ENCODE results near the gene DNTT.
A peak's percentile ranks its signal among the peaks of the same experiment; 100 is the strongest.

Gene DNTT

GRCh38 chr10:96311180-96311715 lies 7.0 kb downstream of the DNTT start:
- DNase-seq, result no peak

- DNase-seq, result no peak
These were observed 9.1 kb downstream of the DNTT start for GRCh38 chr10:96313344-96313743.

DNA sequence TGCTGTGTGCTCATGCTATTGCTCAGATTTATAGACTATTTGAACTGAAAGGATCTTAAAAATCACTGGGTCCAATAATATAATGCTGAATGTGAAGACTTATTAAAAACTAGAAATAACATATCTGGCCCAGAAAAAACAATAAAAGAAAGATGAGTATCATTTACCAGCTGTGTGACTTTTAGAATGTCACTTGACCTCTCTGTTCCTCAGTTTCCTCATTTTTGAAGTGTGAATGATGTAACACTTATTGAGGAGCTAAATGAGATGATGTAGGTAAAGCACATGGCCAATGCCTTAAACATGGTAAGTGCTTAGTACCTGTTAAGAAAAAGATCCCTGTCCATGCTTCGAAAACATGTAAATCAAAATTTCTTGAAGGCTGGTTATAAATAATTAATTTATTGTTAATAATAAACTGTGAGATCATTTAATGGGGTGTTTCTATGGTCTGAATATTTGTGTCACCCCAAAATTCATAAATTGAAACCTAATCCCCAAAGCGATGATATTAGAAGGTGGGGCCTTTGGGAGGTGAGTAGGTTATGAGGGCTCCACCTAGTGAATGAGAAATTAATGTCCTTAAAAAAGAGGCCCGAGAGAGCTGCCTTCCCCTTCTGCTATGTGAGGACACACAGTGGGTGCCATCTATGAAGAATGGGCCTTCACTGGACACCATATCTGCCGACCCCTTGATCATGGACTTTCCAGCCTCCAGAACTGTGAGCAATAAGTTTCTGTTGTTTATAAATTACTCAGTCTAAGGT lies 13.0 kb downstream of the DNTT start:
- DNase-seq, result no peak

DNA sequence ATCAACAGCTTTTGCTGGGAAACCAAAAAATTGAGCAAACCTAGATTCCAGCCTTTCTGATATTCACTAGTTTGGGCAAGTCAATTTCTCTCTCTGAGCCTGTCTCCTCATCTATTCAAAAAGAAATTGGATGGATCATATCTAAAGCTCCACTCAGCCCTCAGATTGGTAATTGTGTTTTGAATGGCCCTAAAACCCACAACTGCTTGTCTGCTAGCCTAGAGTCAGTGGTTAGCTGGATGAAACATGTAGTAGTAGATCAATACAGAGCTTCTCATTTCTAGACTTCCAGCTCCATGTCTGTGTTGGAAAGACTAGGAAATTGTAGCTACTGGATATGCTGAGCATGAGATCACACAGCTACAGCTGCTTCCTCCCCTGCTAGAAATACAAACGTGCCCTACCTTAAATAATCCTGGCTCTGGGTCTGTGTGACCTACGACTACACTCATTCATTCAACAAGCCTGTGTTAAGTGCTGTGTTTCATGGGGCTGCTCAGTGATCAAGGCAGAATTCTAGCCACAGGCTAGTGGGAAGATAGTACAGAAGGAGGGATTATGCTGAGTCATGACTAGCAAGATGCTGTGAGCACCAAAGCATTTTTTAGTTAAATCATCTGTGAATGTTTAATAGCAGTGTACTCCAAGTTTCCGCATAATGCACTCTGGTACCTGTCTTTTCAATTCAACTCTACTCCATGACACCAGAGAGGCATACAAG lies 15.7 kb downstream of the DNTT start:
- no peak for DNase-seq

- no peak for DNase-seq
These were observed 17.6 kb downstream of the DNTT start for GRCh38 chr10:96321822-96322221.

DNA sequence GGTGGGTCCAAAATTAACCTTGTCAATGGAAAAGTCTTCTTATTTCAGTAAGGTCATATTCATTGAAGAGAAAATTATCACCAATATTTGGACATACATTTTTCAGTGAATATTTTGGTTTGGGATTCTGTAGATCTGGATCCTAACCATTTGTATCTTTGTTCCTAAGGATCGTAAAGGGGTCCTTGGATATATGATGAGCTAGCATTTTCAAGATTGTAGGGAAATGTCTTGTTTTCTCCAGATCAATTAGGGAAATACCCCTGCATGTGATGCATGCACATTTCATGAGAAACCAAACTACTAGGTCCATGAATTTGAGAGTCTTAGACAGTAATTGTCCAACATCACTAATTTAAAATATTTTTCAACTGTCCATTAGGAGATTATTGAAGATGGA lies 18.0 kb downstream of the DNTT start:
- DNase-seq, result no peak

DNA sequence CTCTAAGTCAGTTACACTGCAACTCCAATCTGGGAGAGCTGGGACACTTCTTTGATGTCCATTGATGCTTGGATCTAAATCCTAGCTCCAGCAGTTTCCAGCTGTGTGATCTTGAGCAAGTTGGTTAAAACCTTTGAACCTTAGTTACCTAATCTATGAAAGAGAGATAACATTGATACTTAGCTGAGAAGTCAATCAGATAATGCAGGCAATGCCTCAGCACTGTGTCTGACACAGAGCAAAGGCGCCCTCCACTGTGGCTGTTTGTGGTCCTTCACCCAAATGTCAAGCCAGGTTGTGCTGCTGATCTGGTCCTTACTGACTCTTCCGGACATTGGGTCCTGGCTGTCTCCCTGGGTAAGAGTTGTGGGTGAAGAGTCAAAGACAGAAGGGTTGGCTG lies 20.2 kb downstream of the DNTT start:
- DNase-seq, result no peak

DNA sequence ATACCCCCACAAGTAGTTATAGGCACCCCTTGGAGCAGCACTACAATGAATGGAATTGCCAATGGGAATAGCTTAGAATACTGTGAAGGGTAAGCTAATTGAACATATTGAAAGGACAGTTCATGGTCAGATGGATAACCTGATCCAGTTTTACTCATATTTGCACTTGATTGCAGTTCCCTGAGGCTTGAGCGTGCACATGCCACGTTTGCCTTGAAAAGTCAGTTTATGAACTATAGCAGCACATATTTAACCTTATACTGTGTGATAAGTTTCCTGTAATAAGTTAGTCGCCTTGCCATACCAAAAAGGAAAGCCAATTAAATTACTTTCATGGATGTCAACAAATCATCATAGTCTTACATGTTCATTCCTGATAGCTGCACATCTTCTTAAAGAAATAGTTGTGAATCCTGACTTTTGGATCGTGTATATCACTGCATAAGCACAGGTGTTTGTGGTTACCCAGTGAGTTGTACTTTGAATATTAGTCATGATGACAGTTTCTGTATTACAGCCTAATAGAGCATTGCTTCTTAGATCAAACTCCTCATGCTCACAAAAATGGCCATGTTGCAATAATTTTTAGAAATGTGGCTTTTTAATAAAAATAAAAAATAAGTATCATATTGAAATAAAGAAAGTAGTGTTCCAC lies 21.6 kb downstream of the DNTT start:
- no peak for DNase-seq

- no peak for DNase-seq
These were observed 23.2 kb downstream of the DNTT start for GRCh38 chr10:96327462-96327861.

DNA sequence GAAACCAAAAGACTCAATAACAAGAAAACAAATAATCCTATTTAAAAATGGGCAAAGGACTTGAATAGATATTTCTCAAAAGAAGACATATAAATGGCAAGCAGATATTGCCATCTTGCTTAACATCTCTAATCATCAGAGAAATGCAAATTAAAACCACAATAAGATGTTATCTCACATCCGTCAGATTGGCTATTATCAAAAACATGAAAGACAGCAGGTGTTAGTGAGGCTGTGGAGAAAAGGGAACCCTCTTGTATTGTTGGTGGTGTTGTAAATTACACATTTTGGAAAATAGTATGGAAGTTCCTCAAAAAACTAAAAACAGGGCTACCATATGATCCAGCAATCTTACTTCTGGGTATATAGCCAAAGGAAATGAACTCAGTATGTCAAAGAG lies 28.9 kb downstream of the DNTT start:
- DNase-seq, result no peak

DNA sequence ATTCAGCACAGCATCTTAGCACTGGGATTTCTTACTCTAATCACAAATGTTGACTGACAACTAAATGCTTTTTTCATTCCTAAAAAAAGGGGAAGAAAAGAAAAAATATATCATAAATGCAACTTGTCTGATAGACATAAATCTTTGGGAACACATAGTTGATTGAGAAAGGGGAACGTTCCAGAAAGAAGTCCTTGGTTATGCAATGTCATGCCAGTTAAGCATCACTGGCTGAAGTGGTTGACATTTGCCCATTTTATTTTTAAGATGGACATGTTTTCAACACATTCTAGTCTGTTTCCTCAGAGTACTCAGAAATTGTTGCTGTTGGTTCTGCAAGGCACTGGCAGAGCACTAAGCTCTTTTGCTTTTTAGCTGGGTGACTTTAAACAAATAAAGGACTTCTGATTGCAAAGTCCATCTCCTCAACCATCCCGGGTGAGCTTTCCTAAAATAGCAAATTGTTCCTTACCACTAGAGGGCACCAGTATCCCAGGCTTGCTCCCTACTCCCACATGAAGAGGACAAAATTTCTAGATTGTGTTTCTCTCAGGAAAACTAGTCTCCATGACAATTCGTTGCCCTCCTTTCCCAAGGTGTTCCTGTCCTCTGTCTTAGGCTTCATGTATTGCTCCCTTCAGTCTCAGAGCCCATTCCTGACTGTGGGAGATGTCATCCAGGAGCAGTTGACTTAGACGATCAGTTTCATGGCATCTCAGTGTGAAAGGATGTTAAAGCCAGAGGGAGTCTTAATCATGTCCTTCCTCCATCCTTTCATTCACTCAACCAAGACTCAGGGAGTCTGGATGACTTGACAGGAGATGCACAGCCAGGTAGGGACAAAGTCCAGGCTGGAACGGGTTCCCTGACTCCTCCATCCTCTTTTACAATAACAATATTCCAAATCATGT lies 30.6 kb downstream of the DNTT start:
- DNase-seq, result no peak

DNA sequence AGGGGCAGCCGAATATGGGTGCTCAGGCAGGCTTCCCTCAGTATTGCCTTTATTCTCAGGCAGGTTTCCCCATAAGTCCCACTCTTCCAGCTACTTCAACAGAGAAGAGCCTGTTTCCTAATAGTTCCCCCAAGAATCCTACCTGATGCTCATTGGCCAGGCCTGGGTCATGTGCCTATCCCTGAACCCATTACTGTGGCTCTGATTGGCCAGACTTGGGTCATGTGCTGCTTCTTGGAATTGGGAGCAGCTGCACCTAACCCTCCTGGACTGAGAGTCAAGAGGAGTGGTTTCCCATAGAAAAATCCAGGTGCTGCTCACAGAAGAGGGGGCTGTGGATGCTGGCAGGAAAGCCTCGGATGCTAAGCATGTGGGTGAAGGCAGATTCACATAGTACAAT lies 32.9 kb downstream of the DNTT start:
- no peak for DNase-seq

- DNase-seq, result no peak
These were observed 34.2 kb downstream of the DNTT start for GRCh38 chr10:96338279-96338925.

DNA sequence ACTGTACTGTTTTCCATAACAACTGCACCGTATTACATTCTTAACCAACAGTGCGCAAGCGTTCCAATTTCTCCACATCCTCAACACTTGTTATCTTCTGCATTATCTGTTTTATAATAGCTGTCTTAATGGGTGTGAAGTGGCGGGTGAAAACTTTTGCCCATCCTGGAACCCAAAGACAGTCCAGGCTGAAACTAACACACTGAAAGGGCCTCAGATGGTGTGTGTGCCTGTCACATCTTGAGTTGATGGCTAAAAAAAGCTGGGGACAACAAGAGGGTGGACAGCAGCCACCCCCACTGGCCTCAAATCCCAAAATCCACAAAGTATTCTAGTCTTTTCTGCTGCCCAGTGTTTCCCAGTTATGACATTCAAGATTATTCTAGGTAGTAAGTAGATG lies 35.1 kb downstream of the DNTT start:
- DNase-seq, result no peak

DNA sequence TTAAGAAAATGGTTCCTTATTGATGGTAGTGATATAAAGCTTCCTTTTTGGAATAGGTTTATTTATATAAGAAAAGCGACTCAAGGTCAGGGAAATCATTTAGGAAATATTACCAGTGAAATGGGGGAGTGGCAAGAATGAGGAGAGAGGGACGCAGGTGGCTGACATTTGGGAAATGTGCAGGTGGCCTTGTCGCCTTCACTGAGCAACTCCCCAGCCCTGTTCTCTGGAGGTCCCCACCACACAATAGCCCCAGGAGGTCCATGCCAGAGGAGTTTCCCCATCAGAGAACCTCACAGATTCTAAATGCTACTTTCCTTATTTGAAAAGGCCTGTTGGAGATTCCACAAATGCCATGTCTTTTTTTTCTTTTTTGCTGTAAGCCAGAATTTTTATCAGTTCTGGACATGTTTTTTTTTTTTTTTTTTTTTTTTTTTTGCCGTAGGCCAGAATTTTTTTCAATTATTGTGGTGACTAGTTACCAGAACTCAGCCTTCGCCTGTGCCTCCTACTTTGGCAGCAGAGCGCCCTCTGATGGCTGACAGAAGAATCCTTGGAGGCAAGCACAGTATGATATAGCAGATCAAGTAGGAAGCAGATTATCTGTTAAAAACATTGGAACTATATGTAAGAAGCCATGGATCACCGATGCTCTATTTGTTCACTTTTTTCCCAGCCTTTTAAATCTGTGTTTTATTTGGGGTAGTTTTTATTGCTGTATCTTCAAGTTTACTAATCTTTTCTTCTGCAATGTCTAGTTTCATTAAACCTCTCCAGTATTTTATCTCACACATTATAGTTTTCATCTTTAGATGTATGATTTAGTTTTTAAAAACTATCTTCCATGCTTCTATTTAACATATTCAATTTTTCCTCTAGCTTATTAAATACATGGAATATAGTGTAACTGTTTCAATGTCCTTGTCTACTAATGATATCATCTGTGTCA lies 36.0 kb downstream of the DNTT start:
- DNase-seq, result peak; percentile 21

- no peak for DNase-seq
These were observed 37.3 kb downstream of the DNTT start for GRCh38 chr10:96341219-96342182.

- no peak for DNase-seq
These were observed 38.2 kb downstream of the DNTT start for GRCh38 chr10:96342402-96342801.

GRCh38 chr10:96344178-96344577 lies 39.9 kb downstream of the DNTT start:
- DNase-seq, result no peak

DNA sequence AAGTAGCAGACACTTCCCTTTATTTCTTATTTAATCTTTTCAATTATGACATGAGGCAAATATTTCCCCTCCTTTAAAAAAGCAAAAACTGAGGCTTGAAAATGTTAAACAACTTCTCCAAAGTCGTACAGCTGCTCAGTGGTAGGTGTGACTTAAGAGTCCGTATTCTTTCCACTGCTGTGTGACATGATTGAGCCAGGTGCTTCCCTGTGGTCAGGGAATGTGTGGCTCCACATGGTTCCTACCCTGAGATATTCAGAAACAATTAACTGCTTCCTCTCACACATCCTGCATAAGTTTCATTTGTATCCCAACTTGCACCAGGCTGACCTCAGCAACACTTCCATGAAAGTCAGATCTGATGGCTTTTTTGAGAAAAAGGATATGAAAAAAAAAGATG lies 41.0 kb downstream of the DNTT start:
- DNase-seq, result no peak

GRCh38 chr10:96346295-96346694 lies 42.1 kb downstream of the DNTT start:
- no peak for DNase-seq
